NAMALWA (cell line): ENCODE results near the gene SAMD4A.
"Not testable (repeated sequence)": the region's sequence is repeated elsewhere in the genome, so short reads cannot be mapped to it uniquely, and the experiment has no call there.

Experiments
- DNase-seq: peaks from one replicate; pipeline ENCODE4 v3.0.0-alpha.2; 2015; ENCODE audit warnings: low spot score

The SAMD4A gene

GRCh38 chr14:54734966-54735365 lies 168.0 kb downstream of the SAMD4A start:
- no peak for DNase-seq

- no peak for DNase-seq
These were observed 168.5 kb downstream of the SAMD4A start for GRCh38 chr14:54735424-54735823.

GRCh38 chr14:54737132-54737711 lies 170.3 kb downstream of the SAMD4A start:
- DNase-seq: no peak

GRCh38 chr14:54738009-54738408 lies 171.1 kb downstream of the SAMD4A start:
- DNase-seq: no peak

GRCh38 chr14:54739514-54739913 lies 172.6 kb downstream of the SAMD4A start:
- no peak for DNase-seq

- no peak for DNase-seq
These were observed 175.8 kb downstream of the SAMD4A start for GRCh38 chr14:54742492-54743350.

- no peak for DNase-seq
These were observed 176.5 kb downstream of the SAMD4A start for GRCh38 chr14:54743382-54743781.

GRCh38 chr14:54746019-54746418 lies 179.1 kb downstream of the SAMD4A start:
- no peak for DNase-seq

- DNase-seq: no peak
These were observed 180.7 kb downstream of the SAMD4A start for GRCh38 chr14:54747616-54748015.

- DNase-seq: no peak
These were observed 182.3 kb downstream of the SAMD4A start for GRCh38 chr14:54749180-54749579.

GRCh38 chr14:54749727-54750126 lies 182.8 kb downstream of the SAMD4A start:
- DNase-seq: no peak

- DNase-seq: not testable (repeated sequence)
These were observed 185.7 kb downstream of the SAMD4A start for GRCh38 chr14:54752611-54753010.

- DNase-seq: not testable (repeated sequence)
These were observed 186.5 kb downstream of the SAMD4A start for GRCh38 chr14:54753396-54753795.

GRCh38 chr14:54754116-54754622 lies 187.2 kb downstream of the SAMD4A start:
- DNase-seq: no peak

- no peak for DNase-seq
These were observed 187.9 kb downstream of the SAMD4A start for GRCh38 chr14:54754623-54755386.

GRCh38 chr14:54756656-54757392 lies 189.9 kb downstream of the SAMD4A start:
- DNase-seq: no peak

- no peak for DNase-seq
These were observed 191.1 kb downstream of the SAMD4A start for GRCh38 chr14:54758041-54758440.

- no peak for DNase-seq
These were observed 193.2 kb downstream of the SAMD4A start for GRCh38 chr14:54759982-54760585.

GRCh38 chr14:54760866-54761575 lies 194.1 kb downstream of the SAMD4A start:
- DNase-seq: no peak

GRCh38 chr14:54761835-54762234 lies 194.9 kb downstream of the SAMD4A start:
- DNase-seq: no peak

- DNase-seq: no peak
These were observed 195.4 kb downstream of the SAMD4A start for GRCh38 chr14:54762296-54762695.
